IPS-20b (cell line): ENCODE data around the gene HPCAL1.

Source experiments
- H3K27ac ChIP-seq: one replicate; pipeline ENCODE4 v1.5.1; 2013; ENCODE audit warnings: low read length
- H3K27me3 ChIP-seq: 2 replicates; pipeline ENCODE4 v1.6.1; 2013; ENCODE audit warnings: mild to moderate bottlenecking, low read length, inconsistent platforms; ENCODE audit not compliant: insufficient read depth
- H3K36me3 ChIP-seq: 2 replicates; pipeline ENCODE4 v1.6.1; 2013; ENCODE audit warnings: low read depth, mild to moderate bottlenecking, inconsistent platforms, low read length, moderate library complexity; ENCODE audit not compliant: insufficient read depth
- H3K4me1 ChIP-seq: 2 replicates; pipeline ENCODE4 v1.6.1; 2013; ENCODE audit warnings: mild to moderate bottlenecking, control low read depth, inconsistent platforms, low read length, moderate library complexity; ENCODE audit not compliant: insufficient read depth
- H3K4me3 ChIP-seq: 2 replicates; pipeline ENCODE4 v1.5.1; 2013; ENCODE audit warnings: mild to moderate bottlenecking, low read length, inconsistent platforms
- H3K9ac ChIP-seq: 2 replicates; pipeline ENCODE4 v1.6.1; 2013; ENCODE audit warnings: low read depth, mild to moderate bottlenecking, inconsistent platforms, low read length, moderate library complexity
- H3K9me3 ChIP-seq: 2 replicates; pipeline ENCODE4 v1.6.1; 2013; ENCODE audit warnings: mild to moderate bottlenecking, low read depth, low read length, inconsistent platforms; ENCODE audit not compliant: insufficient read depth

The HPCAL1 gene

GRCh38 chr2:10279946-10280463, 22.7 kb upstream of the HPCAL1 start:
- Histone ChIP-seq H3K4me1 (peaks cover 3% of the 10 kb centered on the region; the same call in 1 of the 2 replicates), H3K4me3 (no peak overlapping the region), H3K9me3 (no peaks in the 10 kb centered on the region), H3K9ac (no peak overlapping the region), H3K27ac (no peak overlapping the region), H3K36me3 (no peaks in the 10 kb centered on the region), H3K27me3 (no peaks in the 10 kb centered on the region)

GRCh38 chr2:10281891-10282290, 20.8 kb upstream of the HPCAL1 start:
- H3K9ac ChIP-seq = no peak overlapping the region
- H3K27ac ChIP-seq = no peak overlapping the region
- H3K36me3 ChIP-seq = no peaks in the 10 kb centered on the region
- no peaks in the 10 kb centered on the region for H3K27me3 ChIP-seq
- no peak overlapping the region for H3K4me3 ChIP-seq
- no peaks in the 10 kb centered on the region for H3K9me3 ChIP-seq
- peaks cover 3% of the 10 kb centered on the region; the same call in 1 of the 2 replicates for H3K4me1 ChIP-seq

DNA sequence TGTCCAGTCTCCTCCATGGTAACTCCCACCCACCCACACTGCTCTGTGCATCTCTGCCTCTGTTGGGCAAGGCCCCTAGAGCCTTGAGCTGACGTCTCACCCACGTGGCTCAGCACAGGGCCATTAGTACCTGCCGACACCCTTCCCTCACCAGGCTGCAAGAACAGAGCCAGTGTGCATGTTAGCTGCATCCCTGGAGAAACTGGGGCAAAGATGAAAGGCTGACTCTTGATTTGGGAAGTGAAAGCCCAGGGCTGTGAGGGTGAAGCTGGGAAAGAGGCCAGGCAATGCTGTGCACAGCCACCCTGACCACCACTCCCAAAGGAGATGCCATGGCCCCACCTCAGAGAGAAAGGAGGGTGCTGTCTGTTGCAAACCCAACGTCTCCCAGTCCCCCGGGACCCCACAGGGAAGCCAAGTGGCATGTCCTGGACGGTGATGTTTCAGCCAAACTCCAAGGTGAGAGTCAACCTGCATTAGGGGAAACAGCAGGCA, 20.0 kb upstream of the HPCAL1 start:
- Histone ChIP-seq H3K27ac (no peak overlapping the region), H3K9me3 (no peaks in the 10 kb centered on the region), H3K27me3 (no peaks in the 10 kb centered on the region), H3K4me3 (no peak overlapping the region), H3K4me1 (peaks cover 3% of the 10 kb centered on the region; the same call in 1 of the 2 replicates), H3K36me3 (no peaks in the 10 kb centered on the region), H3K9ac (no peak overlapping the region)

DNA sequence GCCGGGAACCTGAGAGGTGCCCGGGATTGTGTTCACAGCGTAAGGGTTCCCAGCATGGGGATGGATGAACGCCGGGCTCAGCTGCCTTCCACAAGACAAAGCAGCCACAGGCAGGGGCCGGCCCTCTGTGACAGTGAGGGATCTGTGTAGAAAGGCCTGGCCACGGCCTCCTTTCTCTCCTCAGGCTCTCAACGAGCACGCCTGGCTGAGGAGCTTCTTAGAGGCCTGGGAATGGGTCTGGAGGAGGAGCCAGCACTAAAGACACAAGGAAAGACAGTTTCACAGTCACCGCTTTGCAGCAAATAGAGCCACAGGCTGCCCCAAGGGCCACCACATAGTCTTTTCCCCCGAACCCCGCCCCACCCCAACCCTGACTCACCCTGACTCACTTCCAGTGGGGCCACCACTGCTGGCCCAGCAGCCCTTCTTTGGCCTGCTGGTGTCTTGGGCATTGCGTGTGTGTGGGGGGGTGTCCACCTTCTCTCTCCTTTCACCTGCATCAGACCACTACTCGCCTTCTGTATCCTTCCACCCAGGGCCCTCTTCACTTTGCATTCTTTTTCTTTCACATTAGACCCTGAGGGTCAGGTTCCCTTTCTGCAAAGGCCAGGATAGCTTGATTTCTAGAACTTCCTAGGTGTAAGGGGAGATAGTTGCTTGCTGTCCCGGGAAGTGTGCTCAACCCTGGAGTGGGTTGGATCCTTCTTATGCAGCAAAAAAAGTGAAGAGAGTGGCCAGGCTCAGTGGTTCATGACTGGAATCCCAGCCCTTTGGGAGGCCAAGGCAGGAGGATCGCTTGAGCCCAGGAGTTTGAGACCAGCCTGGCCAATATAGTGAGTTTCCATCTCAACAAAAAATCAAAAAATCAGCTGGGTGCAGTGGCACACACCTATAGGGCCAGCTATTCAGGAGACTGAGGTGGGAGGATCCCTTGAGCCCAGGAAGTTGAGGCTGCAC, 19.3 kb upstream of the HPCAL1 start:
- Histone ChIP-seq H3K4me3 (no peak overlapping the region), H3K4me1 (peaks cover 3% of the 10 kb centered on the region; the same call in 1 of the 2 replicates)

DNA sequence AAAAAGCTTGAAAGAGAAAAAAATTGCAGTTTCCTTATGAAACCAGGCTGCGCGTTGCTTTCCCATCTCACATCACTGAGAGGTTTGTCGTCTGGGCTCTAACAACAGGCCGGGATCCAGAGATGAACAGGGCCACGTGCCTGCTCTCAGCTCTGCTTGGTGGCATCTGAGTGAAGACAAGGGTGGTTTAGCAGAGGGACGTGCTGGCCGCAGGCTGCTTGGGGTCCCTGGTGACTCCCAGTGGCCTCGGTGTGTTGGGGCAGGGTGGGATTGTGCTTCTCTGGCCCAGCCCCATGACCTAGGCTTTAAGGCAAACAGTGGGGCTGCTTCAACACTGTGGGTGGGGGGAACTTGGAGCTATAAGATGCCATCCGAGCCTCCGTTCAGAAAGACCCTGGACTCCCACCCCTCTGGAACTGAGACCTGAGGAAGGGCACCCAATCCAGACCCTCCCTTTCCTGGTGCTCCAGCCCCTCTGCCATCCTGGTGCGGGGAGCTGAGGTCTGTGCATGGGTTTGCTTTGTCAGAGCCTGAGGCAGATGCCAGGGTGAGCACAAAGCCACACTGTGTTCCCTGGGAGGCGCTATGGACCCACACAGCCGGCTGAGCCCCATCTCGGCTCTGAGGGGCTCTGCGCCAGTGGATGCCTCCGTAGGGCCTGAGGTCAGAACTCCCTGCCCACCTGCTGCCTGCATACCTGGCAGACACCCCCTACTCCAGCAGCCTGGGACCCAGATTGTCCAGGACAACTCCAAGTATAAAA, 18.4 kb upstream of the HPCAL1 start:
- no peak overlapping the region for H3K9ac ChIP-seq
- no peaks in the 10 kb centered on the region for H3K27me3 ChIP-seq
- peaks cover 3% of the 10 kb centered on the region; the same call in 1 of the 2 replicates for H3K4me1 ChIP-seq
- no peaks in the 10 kb centered on the region for H3K36me3 ChIP-seq
- H3K9me3 ChIP-seq = no peaks in the 10 kb centered on the region
- no peak overlapping the region for H3K4me3 ChIP-seq
- H3K27ac ChIP-seq = no peak overlapping the region

More for the DNA sequence above, 19.3 kb upstream of the HPCAL1 start:
- no peaks in the 10 kb centered on the region for H3K9me3 ChIP-seq
- H3K9ac ChIP-seq = no peak overlapping the region
- no peak overlapping the region for H3K27ac ChIP-seq
- no peaks in the 10 kb centered on the region for H3K36me3 ChIP-seq
- H3K27me3 ChIP-seq = no peaks in the 10 kb centered on the region

- Histone ChIP-seq H3K9me3 (no peaks in the 10 kb centered on the region), H3K9ac (no peak overlapping the region), H3K36me3 (no peaks in the 10 kb centered on the region), H3K4me3 (no peak overlapping the region), H3K27me3 (no peaks in the 10 kb centered on the region), H3K27ac (no peak overlapping the region), H3K4me1 (peaks cover 3% of the 10 kb centered on the region; the same call in 1 of the 2 replicates)
Measured at GRCh38 chr2:10285191-10285555, 17.5 kb upstream of the HPCAL1 start.

- H3K27ac ChIP-seq = no peak overlapping the region
Measured at GRCh38 chr2:10285556-10286198, 17.0 kb upstream of the HPCAL1 start.

DNA sequence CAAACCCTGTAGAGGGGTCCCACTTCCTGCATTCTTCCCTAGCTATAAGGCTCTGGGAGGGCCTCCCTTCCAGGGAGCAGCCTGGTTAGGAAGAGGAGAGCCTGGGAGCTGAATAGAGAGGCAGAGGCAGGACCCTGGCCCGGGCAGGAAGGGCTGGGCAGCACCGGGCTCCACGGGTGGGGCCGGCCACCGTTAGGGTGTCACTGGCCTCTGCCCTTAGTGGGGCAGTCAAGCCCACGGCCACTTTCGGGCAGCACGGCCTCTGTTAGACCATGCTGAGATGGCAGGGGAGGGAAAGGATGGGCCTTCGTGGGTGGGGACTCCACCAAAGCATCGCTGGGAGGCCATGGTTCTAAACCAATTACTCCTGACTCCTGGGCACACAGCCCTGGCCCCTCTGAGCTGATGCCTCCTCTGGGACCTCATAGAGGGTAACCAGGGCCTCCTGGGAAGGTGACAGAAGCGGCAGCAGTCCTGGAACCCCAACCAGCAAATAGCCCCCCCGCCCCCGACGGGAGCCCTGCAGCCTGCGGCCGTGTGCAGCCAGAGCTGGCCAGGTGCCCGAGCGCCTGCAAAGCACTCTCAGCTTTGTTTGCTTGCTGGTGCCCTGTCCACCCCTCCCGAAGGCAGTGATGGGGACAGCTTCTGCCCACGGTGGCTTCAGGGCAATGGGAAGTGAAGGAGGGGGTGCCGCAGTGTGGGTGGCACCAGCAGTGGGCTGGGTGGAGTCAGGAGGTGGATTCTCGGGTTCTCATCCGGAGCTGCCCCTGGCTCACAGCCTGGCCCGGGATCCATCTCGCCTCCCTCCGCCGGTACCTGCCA, 16.3 kb upstream of the HPCAL1 start:
- Histone ChIP-seq H3K27ac (no peak overlapping the region), H3K36me3 (no peaks in the 10 kb centered on the region), H3K9ac (no peak overlapping the region), H3K4me1 (peaks cover 3% of the 10 kb centered on the region; the same call in 1 of the 2 replicates), H3K4me3 (no peak overlapping the region), H3K27me3 (no peaks in the 10 kb centered on the region), H3K9me3 (no peaks in the 10 kb centered on the region)

More at GRCh38 chr2:10285556-10286198, 17.0 kb upstream of the HPCAL1 start:
- H3K27me3 ChIP-seq = no peaks in the 10 kb centered on the region
- no peaks in the 10 kb centered on the region for H3K36me3 ChIP-seq
- no peak overlapping the region for H3K9ac ChIP-seq
- peaks cover 3% of the 10 kb centered on the region; the same call in 1 of the 2 replicates for H3K4me1 ChIP-seq
- no peak overlapping the region for H3K4me3 ChIP-seq
- no peaks in the 10 kb centered on the region for H3K9me3 ChIP-seq

DNA sequence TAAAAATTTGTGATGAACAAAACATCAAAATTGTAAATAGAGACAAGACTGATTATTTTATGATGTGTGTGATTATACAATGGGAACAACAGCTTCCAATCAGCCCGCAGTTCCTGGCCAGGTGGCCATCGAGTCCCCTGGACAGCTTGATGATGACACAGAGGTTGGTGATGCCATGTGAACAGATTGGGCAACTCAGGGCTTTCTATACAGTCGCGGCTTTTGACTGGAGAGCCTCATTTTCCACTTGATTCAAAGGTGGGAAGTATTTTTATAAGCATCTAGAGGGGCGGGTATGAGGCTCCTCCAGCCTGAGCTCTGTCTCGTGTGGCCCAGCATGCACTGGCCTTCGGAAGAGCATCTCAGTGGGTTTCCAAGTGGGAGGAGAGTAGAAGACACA, 14.9 kb upstream of the HPCAL1 start:
- Histone ChIP-seq H3K27me3 (no peaks in the 10 kb centered on the region), H3K9me3 (no peaks in the 10 kb centered on the region), H3K27ac (no peak overlapping the region), H3K4me3 (no peak overlapping the region), H3K36me3 (no peaks in the 10 kb centered on the region), H3K4me1 (no peaks in the 10 kb centered on the region), H3K9ac (no peak overlapping the region)

DNA sequence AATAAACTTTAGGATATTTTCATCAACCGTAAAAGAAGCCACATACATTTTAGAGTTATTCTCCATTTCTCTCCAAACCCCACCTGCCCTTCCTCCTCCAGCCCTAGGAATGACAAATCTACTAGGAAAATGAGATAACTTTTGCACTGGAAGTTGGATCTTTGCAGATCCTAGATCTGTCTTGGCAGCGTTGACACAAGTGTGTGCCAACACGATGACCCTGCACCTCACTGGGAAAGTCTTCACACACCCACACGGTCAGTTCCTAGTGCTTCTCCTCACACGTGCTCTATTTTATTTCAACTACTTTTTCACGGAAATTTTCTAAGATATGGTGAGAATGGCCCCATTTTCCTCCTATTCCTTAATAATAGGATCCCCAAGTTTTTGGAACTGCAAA, 14.1 kb upstream of the HPCAL1 start:
- Histone ChIP-seq H3K27me3 (no peaks in the 10 kb centered on the region), H3K27ac (no peak overlapping the region), H3K9me3 (no peaks in the 10 kb centered on the region), H3K9ac (no peak overlapping the region), H3K36me3 (no peaks in the 10 kb centered on the region), H3K4me1 (no peaks in the 10 kb centered on the region), H3K4me3 (no peak overlapping the region)
